H1 (cell line): ENCODE data around the gene AGFG1. TPM values are rescaled to one million over a fixed set of nuclear protein-coding genes. Genes with fewer than 3 reads are reported as not detected.

Experiments
- CTBP2 ChIP-seq: IDR thresholded peaks from 2 replicates; pipeline ENCODE4 v1.7.0; 2011; ENCODE audit warnings: borderline replicate concordance, mild to moderate bottlenecking, moderate library complexity, mixed read lengths, low read length; ENCODE audit not compliant: insufficient read depth, insufficient read length
- KDM1A ChIP-seq: fragments of 200-600, 300-600 bp; sonication (generic); IDR thresholded peaks from 2 replicates; pipeline ENCODE4 v1.7.1; 2016; ENCODE audit warnings: mild to moderate bottlenecking, low read length, borderline replicate concordance
- polyA plus RNA-seq, 7 experiments: library from polyadenylated mRNA; depleted of rRNA in 3 of 7; stranded (reverse) in 5 of 7; unstranded in 2 of 7; fragments of >200 nt in 5 of 7; fragments of 200-250 nt in 2 of 7; gene quantifications; 1 replicate in 5 of 7; 2 replicates in 1 of 7; 4 replicates in 1 of 7; pipeline versions ENCODE4 v1.2.1 to v1.2.3, GENCODE V29; 2011 to 2013; ENCODE audit warnings: missing spikeins in 2 of 7, mixed read lengths in 2 of 7
- total RNA-seq: library from RNA; stranded (reverse); fragmentation: NEBNext Ultra II Directional; extraction: Animal tissue kit (Norgen Biotek cat#: 25700); gene quantifications from 2 replicates; pipeline ENCODE4 v1.2.1, GENCODE V29; 2021
- TF ChIP-seq, protein P1 (sequence below): fragments of 300-600 bp; sonication (generic); IDR thresholded peaks from 2 replicates; pipeline ENCODE4 v1.7.1; 2012; ENCODE audit warnings: low read length, moderate library complexity, mild to moderate bottlenecking, inconsistent platforms; ENCODE audit not compliant: insufficient replicate concordance

Gene AGFG1
- total and polyA plus RNA-seq, 2 of the 8 experiments (the other 6 are each of a cell fraction or from before 2014, with no cell fraction given) = 102 to 147 TPM

DNA sequence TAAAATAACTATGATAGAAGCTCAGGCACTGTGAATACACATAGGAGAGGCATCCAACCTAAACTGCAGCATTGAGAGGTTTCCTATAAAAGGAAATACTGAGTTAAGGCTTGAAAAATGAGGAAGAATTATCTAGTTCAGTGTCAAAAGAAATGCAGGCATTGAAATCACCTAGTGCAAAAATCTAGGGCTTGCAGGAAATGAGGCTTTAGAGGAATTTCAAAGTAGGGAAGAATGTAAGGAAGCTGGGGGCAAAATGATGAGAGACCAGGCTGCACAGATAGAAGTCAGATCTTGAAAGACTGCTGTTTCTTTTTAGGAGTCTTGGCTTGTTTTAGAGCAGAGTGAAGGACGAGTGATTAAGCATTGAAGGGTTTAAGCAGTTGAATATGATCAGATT, 98.7 kb downstream of the AGFG1 start (continued):
- TF ChIP-seq, protein P1, sequence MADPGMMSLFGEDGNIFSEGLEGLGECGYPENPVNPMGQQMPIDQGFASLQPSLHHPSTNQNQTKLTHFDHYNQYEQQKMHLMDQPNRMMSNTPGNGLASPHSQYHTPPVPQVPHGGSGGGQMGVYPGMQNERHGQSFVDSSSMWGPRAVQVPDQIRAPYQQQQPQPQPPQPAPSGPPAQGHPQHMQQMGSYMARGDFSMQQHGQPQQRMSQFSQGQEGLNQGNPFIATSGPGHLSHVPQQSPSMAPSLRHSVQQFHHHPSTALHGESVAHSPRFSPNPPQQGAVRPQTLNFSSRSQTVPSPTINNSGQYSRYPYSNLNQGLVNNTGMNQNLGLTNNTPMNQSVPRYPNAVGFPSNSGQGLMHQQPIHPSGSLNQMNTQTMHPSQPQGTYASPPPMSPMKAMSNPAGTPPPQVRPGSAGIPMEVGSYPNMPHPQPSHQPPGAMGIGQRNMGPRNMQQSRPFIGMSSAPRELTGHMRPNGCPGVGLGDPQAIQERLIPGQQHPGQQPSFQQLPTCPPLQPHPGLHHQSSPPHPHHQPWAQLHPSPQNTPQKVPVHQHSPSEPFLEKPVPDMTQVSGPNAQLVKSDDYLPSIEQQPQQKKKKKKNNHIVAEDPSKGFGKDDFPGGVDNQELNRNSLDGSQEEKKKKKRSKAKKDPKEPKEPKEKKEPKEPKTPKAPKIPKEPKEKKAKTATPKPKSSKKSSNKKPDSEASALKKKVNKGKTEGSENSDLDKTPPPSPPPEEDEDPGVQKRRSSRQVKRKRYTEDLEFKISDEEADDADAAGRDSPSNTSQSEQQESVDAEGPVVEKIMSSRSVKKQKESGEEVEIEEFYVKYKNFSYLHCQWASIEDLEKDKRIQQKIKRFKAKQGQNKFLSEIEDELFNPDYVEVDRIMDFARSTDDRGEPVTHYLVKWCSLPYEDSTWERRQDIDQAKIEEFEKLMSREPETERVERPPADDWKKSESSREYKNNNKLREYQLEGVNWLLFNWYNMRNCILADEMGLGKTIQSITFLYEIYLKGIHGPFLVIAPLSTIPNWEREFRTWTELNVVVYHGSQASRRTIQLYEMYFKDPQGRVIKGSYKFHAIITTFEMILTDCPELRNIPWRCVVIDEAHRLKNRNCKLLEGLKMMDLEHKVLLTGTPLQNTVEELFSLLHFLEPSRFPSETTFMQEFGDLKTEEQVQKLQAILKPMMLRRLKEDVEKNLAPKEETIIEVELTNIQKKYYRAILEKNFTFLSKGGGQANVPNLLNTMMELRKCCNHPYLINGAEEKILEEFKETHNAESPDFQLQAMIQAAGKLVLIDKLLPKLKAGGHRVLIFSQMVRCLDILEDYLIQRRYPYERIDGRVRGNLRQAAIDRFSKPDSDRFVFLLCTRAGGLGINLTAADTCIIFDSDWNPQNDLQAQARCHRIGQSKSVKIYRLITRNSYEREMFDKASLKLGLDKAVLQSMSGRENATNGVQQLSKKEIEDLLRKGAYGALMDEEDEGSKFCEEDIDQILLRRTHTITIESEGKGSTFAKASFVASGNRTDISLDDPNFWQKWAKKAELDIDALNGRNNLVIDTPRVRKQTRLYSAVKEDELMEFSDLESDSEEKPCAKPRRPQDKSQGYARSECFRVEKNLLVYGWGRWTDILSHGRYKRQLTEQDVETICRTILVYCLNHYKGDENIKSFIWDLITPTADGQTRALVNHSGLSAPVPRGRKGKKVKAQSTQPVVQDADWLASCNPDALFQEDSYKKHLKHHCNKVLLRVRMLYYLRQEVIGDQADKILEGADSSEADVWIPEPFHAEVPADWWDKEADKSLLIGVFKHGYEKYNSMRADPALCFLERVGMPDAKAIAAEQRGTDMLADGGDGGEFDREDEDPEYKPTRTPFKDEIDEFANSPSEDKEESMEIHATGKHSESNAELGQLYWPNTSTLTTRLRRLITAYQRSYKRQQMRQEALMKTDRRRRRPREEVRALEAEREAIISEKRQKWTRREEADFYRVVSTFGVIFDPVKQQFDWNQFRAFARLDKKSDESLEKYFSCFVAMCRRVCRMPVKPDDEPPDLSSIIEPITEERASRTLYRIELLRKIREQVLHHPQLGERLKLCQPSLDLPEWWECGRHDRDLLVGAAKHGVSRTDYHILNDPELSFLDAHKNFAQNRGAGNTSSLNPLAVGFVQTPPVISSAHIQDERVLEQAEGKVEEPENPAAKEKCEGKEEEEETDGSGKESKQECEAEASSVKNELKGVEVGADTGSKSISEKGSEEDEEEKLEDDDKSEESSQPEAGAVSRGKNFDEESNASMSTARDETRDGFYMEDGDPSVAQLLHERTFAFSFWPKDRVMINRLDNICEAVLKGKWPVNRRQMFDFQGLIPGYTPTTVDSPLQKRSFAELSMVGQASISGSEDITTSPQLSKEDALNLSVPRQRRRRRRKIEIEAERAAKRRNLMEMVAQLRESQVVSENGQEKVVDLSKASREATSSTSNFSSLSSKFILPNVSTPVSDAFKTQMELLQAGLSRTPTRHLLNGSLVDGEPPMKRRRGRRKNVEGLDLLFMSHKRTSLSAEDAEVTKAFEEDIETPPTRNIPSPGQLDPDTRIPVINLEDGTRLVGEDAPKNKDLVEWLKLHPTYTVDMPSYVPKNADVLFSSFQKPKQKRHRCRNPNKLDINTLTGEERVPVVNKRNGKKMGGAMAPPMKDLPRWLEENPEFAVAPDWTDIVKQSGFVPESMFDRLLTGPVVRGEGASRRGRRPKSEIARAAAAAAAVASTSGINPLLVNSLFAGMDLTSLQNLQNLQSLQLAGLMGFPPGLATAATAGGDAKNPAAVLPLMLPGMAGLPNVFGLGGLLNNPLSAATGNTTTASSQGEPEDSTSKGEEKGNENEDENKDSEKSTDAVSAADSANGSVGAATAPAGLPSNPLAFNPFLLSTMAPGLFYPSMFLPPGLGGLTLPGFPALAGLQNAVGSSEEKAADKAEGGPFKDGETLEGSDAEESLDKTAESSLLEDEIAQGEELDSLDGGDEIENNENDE = no peak
- no peak for TF ChIP-seq CTBP2
- TF ChIP-seq KDM1A = no peak
